HEK293T (cell line): ENCODE measurements around the gene VAT1L.

Experiments used
- BHLHE40 ChIP-seq: fragments of 450-650 bp; IDR thresholded peaks from 2 replicates; pipeline ENCODE4 v1.6.1; 2016; ENCODE audit warnings: mild to moderate bottlenecking, moderate library complexity, borderline replicate concordance
- FOXK2 ChIP-seq: fragments of 450-650 bp; IDR thresholded peaks from 2 replicates; pipeline ENCODE4 v1.6.1; 2016; ENCODE audit warnings: mild to moderate bottlenecking
- FOXM1 ChIP-seq: fragments of 450-650 bp; IDR thresholded peaks from 2 replicates; pipeline ENCODE4 v1.6.1; 2017; ENCODE audit warnings: mild to moderate bottlenecking, borderline replicate concordance
- L3MBTL2 ChIP-seq: fragments of 450-650 bp; conservative IDR thresholded peaks from 2 replicates; pipeline ENCODE4 v1.6.1; 2016; ENCODE audit warnings: mild to moderate bottlenecking
- SUZ12 ChIP-seq: fragments of 450-650 bp; IDR thresholded peaks from 2 replicates; pipeline ENCODE4 v1.6.1; 2016; ENCODE audit warnings: mild to moderate bottlenecking

DNA sequence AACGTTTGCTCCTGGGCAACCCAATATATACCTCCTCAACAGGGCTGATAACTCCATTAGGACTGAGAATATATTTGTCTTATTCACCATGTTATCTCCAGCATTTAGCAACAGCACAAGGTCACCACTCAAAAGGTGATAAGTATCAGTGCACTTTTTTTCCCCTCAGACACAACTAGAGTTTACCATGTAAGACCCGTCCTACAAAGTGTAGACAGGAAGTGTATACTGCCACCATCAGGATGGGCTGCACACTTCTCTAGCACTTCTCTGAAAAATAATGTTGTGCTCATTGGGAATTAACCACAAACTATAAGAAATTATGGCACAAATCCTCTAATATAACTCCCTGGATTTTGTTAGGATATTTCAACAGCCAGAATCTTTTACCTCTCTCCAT lies 5.7 kb upstream of the VAT1L start:
- TF ChIP-seq L3MBTL2 (no peak), FOXK2 (no peak), SUZ12 (no peak), BHLHE40 (no peak), FOXM1 (no peak)
